Measurements from ENCODE around the gene TEX11. TPM values are rescaled to one million over a fixed set of nuclear protein-coding genes. Genes with fewer than 3 reads are reported as not detected.
"Not testable (repeated sequence)": the region's sequence is repeated elsewhere in the genome, so short reads cannot be mapped to it uniquely, and the experiment has no call there.

Gene TEX11
- polyA plus RNA-seq, 6 donors from 2014 or later, result not detected

GRCh38 chrX:70635227-70635626 lies 273.3 kb downstream of the TEX11 start:
- no peaks in the 10 kb centered on the region for H3K4me1 Mint-ChIP-seq
- H3K27ac Mint-ChIP-seq, result no peak overlapping the region
- ATAC-seq (ENCODE audit: low read depth in 2 of 2), result no peak
- H3K4me3 Mint-ChIP-seq, result no peak overlapping the region
- H3K27me3 Mint-ChIP-seq, result no peaks in the 10 kb centered on the region
- DNase-seq, result no peak
- no peaks in the 10 kb centered on the region for H3K36me3 Mint-ChIP-seq
- H3K9me3 Mint-ChIP-seq, result peaks cover 0 to 6% (median 0%) of the 10 kb centered on the region in 7 donors

GRCh38 chrX:70621743-70622142 lies 286.8 kb downstream of the TEX11 start:
- H3K4me3 Mint-ChIP-seq, result no peak overlapping the region
- H3K27me3 Mint-ChIP-seq, result peaks cover 2 to 8% (median 6%) of the 10 kb centered on the region in 3 donors
- no peak overlapping the region for H3K27ac Mint-ChIP-seq
- ATAC-seq (ENCODE audit: low read depth in 2 of 2) (no peak), DNase-seq (no peak)
- no peaks in the 10 kb centered on the region for H3K36me3 Mint-ChIP-seq
- no peaks in the 10 kb centered on the region for H3K4me1 Mint-ChIP-seq
- H3K9me3 Mint-ChIP-seq, result peaks cover 0 to 2% (median 0%) of the 10 kb centered on the region in 7 donors

GRCh38 chrX:70618467-70618866 lies 290.0 kb downstream of the TEX11 start:
- Mint-ChIP-seq H3K4me3 (no peak overlapping the region), H3K9me3 (peaks cover 0 to 2% (median 0%) of the 10 kb centered on the region in 7 donors), H3K4me1 (no peaks in the 10 kb centered on the region), H3K27me3 (peaks cover 0 to 8% (median 4%) of the 10 kb centered on the region in 3 donors), H3K36me3 (no peaks in the 10 kb centered on the region), H3K27ac (no peak overlapping the region)
- DNase-seq (no peak), ATAC-seq (ENCODE audit: low read depth in 2 of 2) (no peak)

GRCh38 chrX:70613295-70613694 lies 295.2 kb downstream of the TEX11 start:
- H3K4me1 Mint-ChIP-seq, result no peaks in the 10 kb centered on the region

GRCh38 chrX:70605352-70605751 lies 303.2 kb downstream of the TEX11 start:
- Mint-ChIP-seq H3K27ac (no peak overlapping the region), H3K9me3 (peaks cover 0 to under 1% (median 0%) of the 10 kb centered on the region in 7 donors), H3K27me3 (peaks cover 0 to 8% (median 6%) of the 10 kb centered on the region in 3 donors), H3K4me1 (no peaks in the 10 kb centered on the region), H3K4me3 (no peak overlapping the region), H3K36me3 (no peaks in the 10 kb centered on the region)
- no peak for ATAC-seq (ENCODE audit: low read depth in 2 of 2)
- no peak for DNase-seq

More at GRCh38 chrX:70613295-70613694, 295.2 kb downstream of the TEX11 start:
- H3K4me3 Mint-ChIP-seq, result no peak overlapping the region
- ATAC-seq (ENCODE audit: low read depth in 2 of 2) (no peak), DNase-seq (no peak)
- no peaks in the 10 kb centered on the region for H3K9me3 Mint-ChIP-seq
- peaks cover 6 to 16% (median 9%) of the 10 kb centered on the region in 3 donors for H3K27me3 Mint-ChIP-seq
- no peaks in the 10 kb centered on the region for H3K36me3 Mint-ChIP-seq
- no peak overlapping the region for H3K27ac Mint-ChIP-seq

GRCh38 chrX:70592091-70592490 lies 316.4 kb downstream of the TEX11 start:
- peaks cover 0 to 11% of the 10 kb centered on the region in 2 donors for H3K36me3 Mint-ChIP-seq
- no peak overlapping the region for H3K27ac Mint-ChIP-seq
- no peak for ATAC-seq (ENCODE audit: low read depth in 2 of 2)
- DNase-seq, result no peak
- no peaks in the 10 kb centered on the region for H3K4me1 Mint-ChIP-seq
- no peak overlapping the region for H3K4me3 Mint-ChIP-seq
- peaks cover 3 to 9% (median 8%) of the 10 kb centered on the region in 3 donors for H3K27me3 Mint-ChIP-seq
- peaks cover 2 to 33% (median 9%) of the 10 kb centered on the region in 7 donors for H3K9me3 Mint-ChIP-seq

GRCh38 chrX:70587158-70587557 lies 321.4 kb downstream of the TEX11 start:
- not testable (repeated sequence) for H3K27me3 Mint-ChIP-seq; H3K4me3 Mint-ChIP-seq; H3K27ac Mint-ChIP-seq; H3K36me3 Mint-ChIP-seq; H3K4me1 Mint-ChIP-seq; ATAC-seq (ENCODE audit: low read depth in 2 of 2); DNase-seq
- H3K9me3 Mint-ChIP-seq, result peaks cover 0 to 22% (median 10%) of the 10 kb centered on the region in 7 donors

GRCh38 chrX:70577442-70577841 lies 331.1 kb downstream of the TEX11 start:
- H3K27ac Mint-ChIP-seq, result no peak overlapping the region
- H3K36me3 Mint-ChIP-seq, result no peaks in the 10 kb centered on the region
- H3K4me1 Mint-ChIP-seq, result no peaks in the 10 kb centered on the region
- H3K9me3 Mint-ChIP-seq, result peaks cover 8 to 28% (median 19%) of the 10 kb centered on the region in 7 donors
- no peak for DNase-seq
- ATAC-seq (ENCODE audit: low read depth in 2 of 2), result no peak
- H3K27me3 Mint-ChIP-seq, result peaks cover 0 to 8% (median 0%) of the 10 kb centered on the region in 3 donors
- H3K4me3 Mint-ChIP-seq, result no peak overlapping the region

- ATAC-seq (ENCODE audit: low read depth in 2 of 2); H3K36me3 Mint-ChIP-seq; H3K4me1 Mint-ChIP-seq; H3K27ac Mint-ChIP-seq; DNase-seq; H3K4me3 Mint-ChIP-seq; H3K27me3 Mint-ChIP-seq: not testable (repeated sequence)
- peaks cover 0 to 11% (median 0%) of the 10 kb centered on the region in 7 donors for H3K9me3 Mint-ChIP-seq
Measured at GRCh38 chrX:70569922-70570576, 338.5 kb downstream of the TEX11 start.

- ATAC-seq (ENCODE audit: low read depth in 2 of 2) (no peak), DNase-seq (no peak)
- no peak overlapping the region for H3K4me3 Mint-ChIP-seq
- peaks cover 0 to 20% (median 6%) of the 10 kb centered on the region in 7 donors for H3K9me3 Mint-ChIP-seq
- no peaks in the 10 kb centered on the region for H3K4me1 Mint-ChIP-seq
- no peaks in the 10 kb centered on the region for H3K27me3 Mint-ChIP-seq
- no peak overlapping the region for H3K27ac Mint-ChIP-seq
- no peaks in the 10 kb centered on the region for H3K36me3 Mint-ChIP-seq
Measured at GRCh38 chrX:70554948-70555347, 353.6 kb downstream of the TEX11 start.

GRCh38 chrX:70554523-70554922 lies 354.0 kb downstream of the TEX11 start:
- DNase-seq (no peak), ATAC-seq (ENCODE audit: low read depth in 2 of 2) (no peak)
- no peaks in the 10 kb centered on the region for H3K36me3 Mint-ChIP-seq
- no peak overlapping the region for H3K27ac Mint-ChIP-seq
- H3K4me3 Mint-ChIP-seq, result no peak overlapping the region
- H3K9me3 Mint-ChIP-seq, result peaks cover 0 to 18% (median 6%) of the 10 kb centered on the region in 7 donors
- no peaks in the 10 kb centered on the region for H3K4me1 Mint-ChIP-seq
- H3K27me3 Mint-ChIP-seq, result no peaks in the 10 kb centered on the region

- ATAC-seq (ENCODE audit: low read depth in 2 of 2) (no peak), DNase-seq (no peak)
- Mint-ChIP-seq H3K36me3 (no peaks in the 10 kb centered on the region), H3K4me3 (no peak overlapping the region), H3K9me3 (peaks cover 0 to 14% (median 6%) of the 10 kb centered on the region in 7 donors), H3K27me3 (no peaks in the 10 kb centered on the region), H3K27ac (no peak overlapping the region), H3K4me1 (no peaks in the 10 kb centered on the region)
Measured at GRCh38 chrX:70554081-70554480, 354.4 kb downstream of the TEX11 start.

GRCh38 chrX:70553516-70553915 lies 355.0 kb downstream of the TEX11 start:
- ATAC-seq (ENCODE audit: low read depth in 2 of 2), result no peak
- Mint-ChIP-seq H3K4me1 (no peaks in the 10 kb centered on the region), H3K4me3 (no peak overlapping the region), H3K27me3 (no peaks in the 10 kb centered on the region), H3K9me3 (peaks cover 0 to 9% (median 4%) of the 10 kb centered on the region in 7 donors), H3K36me3 (no peaks in the 10 kb centered on the region), H3K27ac (no peak overlapping the region)
- no peak for DNase-seq

- no peaks in the 10 kb centered on the region for H3K27me3 Mint-ChIP-seq
- DNase-seq (no peak), ATAC-seq (ENCODE audit: low read depth in 2 of 2) (no peak)
- peaks cover 0 to 1% (median 0%) of the 10 kb centered on the region in 7 donors for H3K9me3 Mint-ChIP-seq
- peak overlapping the region in 1 of 6 donors; percentile 42 for H3K27ac Mint-ChIP-seq
- no peak overlapping the region for H3K4me3 Mint-ChIP-seq
- no peaks in the 10 kb centered on the region for H3K4me1 Mint-ChIP-seq
- no peaks in the 10 kb centered on the region for H3K36me3 Mint-ChIP-seq
Measured at GRCh38 chrX:70552130-70552704, 356.3 kb downstream of the TEX11 start.
